Endodermal cell (in vitro differentiated cells): ENCODE measurements around the gene STK4. TPM values are rescaled to one million over a fixed set of nuclear protein-coding genes. Genes with fewer than 3 reads are reported as not detected.
A peak's percentile ranks its signal among the peaks of the same experiment; 100 is the strongest.

Source experiments
- DNase-seq: peaks from one replicate; pipeline ENCODE4 v3.0.0-alpha.2; 2017
- H3K27ac ChIP-seq: 2 replicates; pipeline ENCODE4 v1.5.1; 2013; ENCODE audit warnings: mild to moderate bottlenecking, low read depth, low read length, moderate library complexity
- H3K27me3 ChIP-seq: 2 replicates; pipeline ENCODE4 v1.6.1; 2013; ENCODE audit warnings: mild to moderate bottlenecking, low read length, moderate library complexity; ENCODE audit not compliant: insufficient read depth, control insufficient read depth, poor library complexity, severe bottlenecking
- H3K36me3 ChIP-seq: 2 replicates; pipeline ENCODE4 v1.7.0; 2013; ENCODE audit warnings: mild to moderate bottlenecking, low read length, moderate library complexity; ENCODE audit not compliant: control insufficient read depth, insufficient read depth
- H3K4me1 ChIP-seq: one replicate; pipeline ENCODE4 v1.7.0; 2013; ENCODE audit warnings: low read length; ENCODE audit not compliant: control insufficient read depth, insufficient read depth
- H3K4me3 ChIP-seq: 2 replicates; pipeline ENCODE4 v1.5.1; 2013; ENCODE audit warnings: mild to moderate bottlenecking, low read length, moderate library complexity
- H3K9ac ChIP-seq: 2 replicates; pipeline ENCODE4 v1.6.1; 2013; ENCODE audit warnings: mild to moderate bottlenecking, low read length, moderate library complexity; ENCODE audit not compliant: poor library complexity, severe bottlenecking; ENCODE audit errors: extremely low read depth
- H3K9me3 ChIP-seq: 2 replicates; pipeline ENCODE4 v1.6.1; 2013; ENCODE audit warnings: mild to moderate bottlenecking, low read length, moderate library complexity; ENCODE audit not compliant: control insufficient read depth
- H3K27ac Mint-ChIP-seq: 2 replicates; pipeline ENCODE4 v1.8.0; 2020; ENCODE audit warnings: mixed read lengths
- H3K27me3 Mint-ChIP-seq: 2 replicates; pipeline ENCODE4 v1.8.0; 2021; ENCODE audit warnings: mild to moderate bottlenecking, mixed read lengths; ENCODE audit not compliant: insufficient read depth
- H3K36me3 Mint-ChIP-seq: 2 replicates; pipeline ENCODE4 v1.8.0; 2020; ENCODE audit warnings: low read depth, mixed read lengths
- H3K4me1 Mint-ChIP-seq: 2 replicates; pipeline ENCODE4 v1.8.0; 2020; ENCODE audit warnings: mixed read lengths
- H3K4me3 Mint-ChIP-seq: 2 replicates; pipeline ENCODE4 v1.8.0; 2020; ENCODE audit warnings: mild to moderate bottlenecking, moderate library complexity, mixed read lengths
- H3K9me3 Mint-ChIP-seq: 2 replicates; pipeline ENCODE4 v1.8.0; 2020; ENCODE audit warnings: mild to moderate bottlenecking, mixed read lengths
- CTCF ChIP-seq: fragments of 200-600 bp; sonication (generic); conservative IDR thresholded peaks from 2 replicates; pipeline ENCODE4 v1.5.0; 2021; ENCODE audit warnings: antibody characterized with exemption, mild to moderate bottlenecking
- WGBS, 2 experiments: methylation state at CpG; one replicate each; pipeline versions ENCODE4 v1.1.5 to v1.1.7; 2013; ENCODE audit warnings: missing lambda C conversion rate in 2 of 2, mixed read lengths in 1 of 2; ENCODE audit not compliant: insufficient coverage in 1 of 2, insufficient read length in 1 of 2; 5-methylcytosine and 5-hydroxymethylcytosine counted together
- total RNA-seq, 2 donors: library from RNA; stranded (reverse); fragmentation: NEBNext Ultra II Directional in 1 of 2; extraction: Animal tissue kit (Norgen Biotek cat#: 25700) in 1 of 2; gene quantifications; 2 replicates in 1 of 2; 3 replicates in 1 of 2; pipeline ENCODE4 v1.2.1, GENCODE V29; 2021

The STK4 gene
- total RNA-seq, 2 donors from 2014 or later: 29.2 to 33.1 TPM

- Histone ChIP-seq H3K9ac (peak overlapping the region; percentile 71), H3K4me1 (peaks cover 8% of the 10 kb centered on the region), H3K9me3 (no peaks in the 10 kb centered on the region), H3K27me3 (peaks cover 19% of the 10 kb centered on the region), H3K4me3 (peak overlapping the region; percentile 80), H3K27ac (no peak overlapping the region), H3K36me3 (peaks cover 26% of the 10 kb centered on the region)
- Mint-ChIP-seq H3K27ac (peak overlapping the region; percentile 95), H3K36me3 (peaks cover 34% of the 10 kb centered on the region), H3K27me3 (peaks cover 17% of the 10 kb centered on the region), H3K4me1 (peaks cover 48% of the 10 kb centered on the region), H3K9me3 (peaks cover 1% of the 10 kb centered on the region), H3K4me3 (peak overlapping the region; percentile 80)
- TF ChIP-seq CTCF: peak; percentile 33
- peak; percentile 67 for DNase-seq
- 12 to 16% methylated on average over 3 to 12 of the region's 13 CpGs for WGBS, 2 experiments
Measured at GRCh38 chr20:44959638-44960102, 6.6 kb upstream of the STK4 start.

- peaks cover 4% of the 10 kb centered on the region for H3K4me1 ChIP-seq
- peak within 1 kb of the TSS; percentile 80 for H3K4me3 ChIP-seq
- H3K9ac ChIP-seq: peak within 1 kb of the TSS; percentile 71
- H3K36me3 Mint-ChIP-seq: peaks cover 28% of the 10 kb centered on the region
- peak; percentile 20 for TF ChIP-seq CTCF
- peaks cover 1% of the 10 kb centered on the region for H3K9me3 Mint-ChIP-seq
- H3K27me3 Mint-ChIP-seq: peaks cover 19% of the 10 kb centered on the region
- no peaks in the 10 kb centered on the region for H3K9me3 ChIP-seq
- H3K36me3 ChIP-seq: peaks cover 20% of the 10 kb centered on the region
- peak; percentile 98 for DNase-seq
- peaks cover 43% of the 10 kb centered on the region for H3K4me1 Mint-ChIP-seq
- H3K27ac ChIP-seq: no peak within 1 kb of the TSS
- peak within 1 kb of the TSS; percentile 80 for H3K4me3 Mint-ChIP-seq
- H3K27me3 ChIP-seq: peaks cover 19% of the 10 kb centered on the region
- H3K27ac Mint-ChIP-seq: peak within 1 kb of the TSS; percentile 95
- 0% methylated on average over 26 to 60 of the region's 60 CpGs for WGBS, 2 experiments
Measured at GRCh38 chr20:44960103-44960852, 6.0 kb upstream of the STK4 start, which contains the start of gene TOMM34. TOMM34 (minus strand) TSS chr20:44960397; CDS start chr20:44960333, 64 bp downstream.

GRCh38 chr20:44961011-44961869 lies 5.1 kb upstream of the STK4 start:
- peak overlapping the region; percentile 66 for H3K27ac Mint-ChIP-seq
- Histone ChIP-seq H3K4me1 (peaks cover 8% of the 10 kb centered on the region), H3K9ac (no peak overlapping the region), H3K27ac (no peak overlapping the region), H3K4me3 (peak overlapping the region; percentile 80), H3K9me3 (no peaks in the 10 kb centered on the region), H3K36me3 (peaks cover 10% of the 10 kb centered on the region), H3K27me3 (peaks cover 19% of the 10 kb centered on the region)
- peaks cover 19% of the 10 kb centered on the region for H3K27me3 Mint-ChIP-seq
- TF ChIP-seq CTCF: no peak
- H3K9me3 Mint-ChIP-seq: peaks cover 1% of the 10 kb centered on the region
- no peak for DNase-seq
- 33 to 40% methylated on average over 4 of the region's 4 CpGs for WGBS, 2 experiments
- H3K36me3 Mint-ChIP-seq: peaks cover 18% of the 10 kb centered on the region
- H3K4me1 Mint-ChIP-seq: peaks cover 42% of the 10 kb centered on the region
- peak overlapping the region; percentile 80 for H3K4me3 Mint-ChIP-seq
